ENCODE measurements around the gene PICK1.

The PICK1 gene

DNA sequence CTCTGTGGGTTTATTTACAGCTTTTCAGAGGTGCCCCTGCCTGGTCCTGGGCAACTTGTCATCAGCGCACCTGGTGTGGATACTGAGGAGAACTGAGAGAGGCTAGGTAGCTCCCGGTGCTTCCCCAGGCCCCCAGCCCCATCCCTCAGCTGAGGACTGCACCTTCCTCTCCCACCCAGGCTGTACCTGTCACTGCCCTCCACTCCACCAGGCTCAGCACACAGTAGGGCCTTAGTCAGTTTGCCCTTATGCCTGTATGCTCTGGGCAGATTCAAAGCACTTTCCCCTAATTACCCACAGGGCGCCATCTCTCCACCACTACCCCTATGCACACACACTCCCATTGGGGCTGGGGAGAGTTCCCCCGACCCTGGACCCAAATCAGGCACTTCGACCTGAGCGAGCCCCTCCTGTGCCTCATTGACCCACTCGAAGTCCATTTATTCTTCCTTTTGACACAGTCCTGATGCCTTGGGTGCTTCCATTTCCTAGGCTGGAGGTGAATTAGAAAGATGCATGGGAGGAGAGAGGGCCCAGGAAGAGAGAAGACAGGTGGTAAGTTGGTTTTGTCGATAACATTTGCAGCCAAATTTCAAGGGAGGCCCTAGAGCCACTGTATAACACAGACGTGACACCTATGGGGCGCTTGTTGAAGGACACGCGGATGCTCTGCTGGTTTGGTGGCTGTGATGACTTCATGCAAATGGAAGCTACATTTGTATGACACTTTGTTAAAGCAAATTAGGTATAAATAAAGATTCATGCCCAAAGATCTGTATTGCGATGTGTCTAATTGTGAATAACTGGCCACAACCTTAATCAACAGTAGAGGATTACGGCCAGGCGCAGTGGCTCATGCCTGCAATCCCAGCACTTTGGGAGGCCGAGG is 13.8 kb upstream of the PICK1 start:
- H3K4me3 ChIP-seq (ENCODE audit: low read length) = no peak overlapping the region
- no peak for DNase-seq (ENCODE audit: low read depth, low spot score)

DNA sequence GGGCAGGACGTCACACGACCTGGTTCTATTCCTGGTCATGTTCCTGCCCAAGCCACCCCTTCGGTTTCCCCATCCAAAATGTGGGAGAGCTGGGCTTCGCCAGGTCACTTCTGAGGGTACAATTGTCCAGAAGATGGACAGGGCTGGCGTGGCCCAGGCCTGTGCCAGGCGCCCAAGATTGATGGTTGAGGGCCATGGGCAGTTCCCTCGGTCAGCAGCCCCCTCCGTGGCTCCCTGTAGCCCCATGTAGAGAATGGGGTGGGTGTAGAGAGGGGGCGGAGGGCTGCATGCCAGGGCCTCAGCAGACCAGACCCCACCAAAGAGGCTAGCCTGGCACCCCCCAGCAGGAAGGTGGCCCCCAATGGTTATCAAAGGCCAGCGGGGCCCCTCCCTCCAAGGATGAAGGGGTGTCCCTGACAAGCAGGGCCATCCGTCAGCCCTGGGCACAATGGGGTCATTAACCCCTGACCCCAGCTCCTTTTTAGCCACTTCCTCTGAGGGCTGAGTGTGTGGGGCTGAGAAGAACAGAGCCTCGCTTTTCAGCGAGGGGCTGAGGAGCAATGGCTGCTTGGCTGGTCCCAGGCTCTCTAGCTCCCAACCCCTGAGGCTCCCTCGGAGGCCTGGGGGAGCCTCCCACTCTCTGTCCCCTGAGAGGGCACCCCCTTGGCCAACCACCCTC is 11.0 kb upstream of the PICK1 start:
- no peak overlapping the region for H3K4me3 ChIP-seq (ENCODE audit: low read length)
- DNase-seq (ENCODE audit: low read depth, low spot score) = no peak

DNA sequence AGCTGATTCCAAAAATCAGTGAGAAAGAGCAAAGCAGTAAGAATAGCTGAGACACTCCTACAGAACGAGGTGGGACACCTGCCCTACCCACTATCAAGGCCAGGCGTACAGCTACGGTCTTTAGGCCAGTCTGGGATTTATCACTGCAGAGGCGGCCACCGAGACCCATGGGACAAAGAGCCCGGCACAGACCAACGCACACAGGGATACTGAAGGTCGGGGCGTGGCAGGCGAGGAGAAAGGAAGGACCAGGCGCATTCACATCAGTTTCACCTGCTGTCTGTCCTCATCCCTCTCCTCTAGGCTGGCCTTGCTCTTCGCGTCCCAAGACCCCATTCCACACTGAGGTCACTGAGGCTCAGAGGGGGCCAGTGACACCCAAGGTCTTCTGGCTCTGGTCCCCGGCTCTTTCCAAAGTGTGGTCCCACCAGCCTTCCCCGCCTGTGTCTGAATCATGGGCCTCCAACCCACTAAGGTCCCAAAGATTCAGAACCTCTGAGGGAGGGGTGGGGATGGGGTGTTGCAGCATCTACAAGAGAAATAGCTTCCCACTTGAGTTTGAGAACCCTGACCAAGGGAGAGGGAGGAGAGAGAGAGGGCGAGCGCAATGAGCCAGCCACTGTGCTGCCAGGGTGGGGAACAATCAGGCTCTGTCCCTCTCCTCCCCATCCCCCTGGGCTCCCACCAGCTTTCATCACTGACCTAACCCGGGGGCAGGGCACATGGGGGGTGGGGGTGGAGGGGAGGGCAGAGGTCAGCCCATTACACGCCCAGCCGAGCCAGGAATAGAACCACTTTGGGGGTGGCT is 7.2 kb upstream of the PICK1 start:
- no peak for DNase-seq (ENCODE audit: low read depth, low spot score)
- no peak overlapping the region for H3K4me3 ChIP-seq (ENCODE audit: low read length)

DNA sequence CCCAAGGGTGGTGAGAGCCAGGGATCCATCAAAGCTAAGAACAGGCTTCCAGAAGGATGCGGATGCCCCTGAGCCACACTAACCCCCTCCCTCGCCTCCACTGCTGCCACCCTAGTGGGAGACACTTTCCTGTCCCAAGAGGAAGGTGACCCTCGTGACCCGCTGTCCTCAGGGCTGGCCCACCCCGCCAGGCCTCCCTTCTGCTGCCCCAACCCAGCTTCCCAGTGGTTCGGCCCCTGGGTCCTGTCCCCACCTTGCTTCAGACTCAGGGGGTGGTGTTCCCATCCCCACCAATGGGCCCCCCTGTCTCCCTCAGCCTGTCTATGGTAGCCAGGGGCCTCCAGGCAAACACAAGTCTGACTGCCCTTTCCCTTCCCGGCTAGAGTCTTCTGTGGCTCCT is 6.5 kb upstream of the PICK1 start:
- DNase-seq (ENCODE audit: low read depth, low spot score) = no peak
- no peak overlapping the region for H3K4me3 ChIP-seq (ENCODE audit: low read length)

DNA sequence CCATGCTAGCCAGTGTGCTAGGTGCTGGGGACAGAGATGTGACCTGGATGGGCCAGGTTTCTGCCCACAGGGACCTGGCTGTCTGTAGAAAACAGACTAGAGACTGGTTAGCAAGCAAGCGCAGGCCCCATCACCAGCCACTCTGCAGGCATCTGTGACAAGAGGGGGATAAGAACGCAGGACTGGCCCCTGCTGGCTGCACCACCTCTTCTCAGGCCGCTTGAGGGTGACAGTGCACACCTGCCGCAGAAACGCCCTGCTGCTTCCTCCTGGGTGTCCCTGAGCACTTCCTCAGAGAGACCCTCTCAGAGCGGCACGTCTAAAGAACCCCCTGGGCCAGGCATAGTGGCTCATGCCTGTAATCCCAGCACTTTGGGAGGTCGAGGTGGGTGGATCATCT is 5.9 kb upstream of the PICK1 start:
- no peak overlapping the region for H3K4me3 ChIP-seq (ENCODE audit: low read length)
- DNase-seq (ENCODE audit: low read depth, low spot score) = no peak

DNA sequence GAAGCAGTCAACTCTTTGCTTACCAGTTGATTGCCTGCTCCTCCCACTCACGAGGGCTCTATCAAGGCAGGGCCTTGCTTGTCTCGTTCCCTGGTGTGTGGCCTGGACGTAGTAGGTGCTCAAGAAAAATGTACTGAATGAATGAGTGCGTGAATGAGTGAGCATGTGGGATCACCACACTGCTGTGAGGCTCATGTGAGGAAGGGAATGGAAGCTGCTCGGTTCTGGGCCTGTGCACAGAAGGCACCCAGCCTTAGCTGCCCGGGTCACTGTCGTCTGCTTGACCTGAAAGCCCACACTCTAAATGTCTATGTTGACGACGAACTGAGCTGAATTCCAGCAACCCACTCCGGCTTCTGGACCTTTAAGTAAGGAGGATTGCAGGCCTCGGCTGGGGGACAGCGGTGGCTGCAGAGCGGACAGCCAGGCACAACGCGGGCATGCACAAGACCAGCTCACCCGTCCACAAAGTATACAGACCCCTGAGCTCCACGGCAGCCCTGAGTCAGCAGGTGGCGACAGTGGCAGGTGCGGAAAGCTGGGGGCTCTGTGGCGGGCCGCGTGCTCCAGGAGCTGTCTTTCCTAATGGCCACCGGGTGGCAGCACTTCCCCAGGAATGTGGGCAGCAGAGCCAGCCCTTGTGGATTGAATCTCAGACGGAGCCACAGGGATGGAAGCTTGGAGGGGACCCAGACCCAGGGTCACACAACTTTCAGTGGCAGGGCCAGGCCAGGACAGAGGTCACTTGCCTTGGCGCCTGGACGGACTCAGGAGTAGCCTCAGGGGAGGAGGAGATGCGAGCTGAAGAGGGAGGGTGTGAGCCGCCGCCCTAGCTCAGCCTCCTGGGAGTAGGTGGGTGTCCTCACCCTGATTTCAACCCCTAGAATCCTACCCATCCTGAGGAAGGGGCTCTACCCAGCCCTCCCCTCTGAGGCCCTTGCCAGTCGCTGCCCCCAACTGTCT is 5.0 kb upstream of the PICK1 start:
- DNase-seq (ENCODE audit: low read depth, low spot score) = peak; percentile 65
- H3K4me3 ChIP-seq (ENCODE audit: low read length) = no peak overlapping the region

DNA sequence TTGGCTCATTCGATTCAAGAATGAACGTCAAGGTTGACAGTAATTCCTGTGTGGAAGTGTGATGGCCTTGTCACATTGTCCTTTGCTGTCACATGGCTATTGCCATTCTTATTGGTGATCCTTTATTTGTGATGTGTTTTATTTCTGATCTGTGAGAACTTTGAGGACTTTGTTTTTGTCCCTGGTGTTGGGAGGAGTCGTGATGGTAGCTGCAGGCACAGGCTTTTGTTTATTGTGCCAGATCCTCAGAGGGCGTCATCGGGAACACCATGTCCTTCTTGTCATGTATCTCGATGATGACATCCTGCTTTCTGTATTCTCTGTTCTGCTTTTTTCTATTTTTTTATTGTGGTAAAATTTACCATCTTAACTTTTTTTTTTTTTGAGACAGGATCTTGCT is 5.6 kb downstream of the PICK1 start:
- H3K4me3 ChIP-seq (ENCODE audit: low read length) = no peak overlapping the region
- no peak for DNase-seq (ENCODE audit: low read depth, low spot score)

DNA sequence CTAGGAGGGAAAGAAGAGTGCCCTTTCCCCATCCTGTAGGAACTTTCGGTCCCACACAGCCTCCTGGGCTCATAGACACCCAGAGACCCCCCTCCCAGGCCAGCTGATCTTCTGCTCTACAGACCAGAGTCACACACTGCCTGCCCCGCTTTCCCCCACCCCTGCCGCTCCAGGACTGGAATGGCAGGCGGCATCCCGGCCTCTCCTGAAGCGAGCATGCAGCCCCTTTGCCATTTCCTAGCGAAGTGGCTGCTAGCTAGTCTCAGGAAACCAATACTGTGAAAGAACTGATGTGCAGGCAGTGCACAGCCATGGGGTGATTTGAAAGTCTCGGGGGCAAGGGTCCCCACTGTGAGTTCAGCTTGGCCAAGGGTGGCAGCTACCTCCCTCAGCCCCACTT is 8.3 kb downstream of the PICK1 start:
- H3K4me3 ChIP-seq (ENCODE audit: low read length) = no peak overlapping the region
- no peak for DNase-seq (ENCODE audit: low read depth, low spot score)

DNA sequence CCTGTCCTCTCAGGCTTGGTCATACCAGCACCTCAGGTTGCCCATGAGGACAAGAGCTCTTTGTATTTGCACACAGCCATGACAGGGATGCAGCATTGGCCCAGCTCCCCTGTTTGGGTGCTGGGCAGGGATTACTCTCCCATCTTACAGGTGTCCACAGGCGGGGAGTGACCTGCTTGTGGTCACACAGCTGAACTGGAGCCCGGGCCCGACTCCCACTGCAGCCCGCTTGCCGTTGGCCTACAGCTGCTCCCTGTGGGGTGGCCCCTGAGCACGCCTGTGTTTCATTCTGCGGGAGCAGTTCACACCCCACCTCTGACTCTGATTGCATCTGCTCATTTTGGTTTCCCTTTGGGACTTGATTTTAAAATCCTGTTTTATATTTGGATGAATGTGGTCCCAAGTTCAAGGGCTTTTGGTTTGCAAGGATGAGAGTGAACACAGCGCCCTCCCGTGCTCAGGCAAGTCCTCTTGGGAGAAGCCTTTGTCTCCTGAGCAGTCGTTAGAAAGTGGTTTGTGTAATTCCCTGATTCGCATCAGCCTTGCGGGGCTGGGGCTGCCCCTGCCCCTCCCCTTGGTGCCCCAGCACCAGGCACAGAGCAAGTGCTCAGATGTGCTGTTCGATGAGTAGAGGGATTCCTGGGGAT is 9.3 kb downstream of the PICK1 start:
- DNase-seq (ENCODE audit: low read depth, low spot score) = no peak
- H3K4me3 ChIP-seq (ENCODE audit: low read length) = no peak overlapping the region

DNA sequence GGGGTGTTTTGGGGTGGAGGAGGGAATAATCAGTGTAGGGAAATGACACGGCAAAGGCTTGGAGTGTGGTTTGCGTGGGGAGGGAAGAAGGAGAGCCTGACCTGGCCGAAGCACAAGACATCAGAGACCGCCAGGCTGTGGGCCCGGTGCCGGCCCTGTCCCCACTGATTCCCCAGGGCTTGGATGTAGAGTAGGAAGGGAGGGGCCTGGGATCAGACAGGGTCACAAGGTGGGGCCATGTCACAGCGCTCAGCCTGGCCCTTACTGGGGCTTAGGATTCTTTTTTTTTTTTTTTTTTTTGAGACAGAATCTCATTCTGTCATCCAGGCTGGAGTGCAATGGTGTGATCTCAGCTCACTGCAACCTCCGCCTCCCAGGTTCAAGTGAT is 9.8 kb downstream of the PICK1 start:
- H3K4me3 ChIP-seq (ENCODE audit: low read length) = no peak overlapping the region
- DNase-seq (ENCODE audit: low read depth, low spot score) = no peak

DNA sequence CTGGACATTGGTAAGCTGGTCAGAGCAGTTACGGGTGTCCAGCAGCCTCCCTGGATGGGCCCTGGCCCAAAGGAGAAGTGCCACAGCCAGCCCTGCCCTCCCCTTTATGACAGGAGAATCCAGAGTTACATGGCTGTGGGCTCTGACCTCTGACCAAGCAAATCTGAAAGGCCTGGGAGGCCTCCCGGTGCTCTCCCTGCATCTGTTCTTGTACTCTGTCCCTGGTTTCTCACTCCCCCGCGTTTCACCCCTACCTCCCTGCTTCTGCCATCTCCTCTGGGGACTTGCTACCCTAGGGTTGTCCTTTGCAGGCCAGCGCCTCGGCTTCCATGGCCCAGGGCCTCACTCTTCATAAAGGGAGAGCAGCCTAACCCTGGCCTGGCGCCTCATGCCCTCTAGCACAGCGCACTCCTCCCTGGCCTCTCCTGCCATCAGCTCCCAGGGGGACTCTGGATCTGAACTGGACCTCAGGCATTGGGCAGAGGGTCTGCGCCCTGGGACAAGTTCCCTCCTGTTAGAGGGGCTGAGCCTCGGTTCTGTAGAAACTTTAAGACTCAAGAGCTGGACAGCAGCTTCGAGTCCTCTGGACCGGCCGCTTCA is 10.7 kb downstream of the PICK1 start:
- H3K4me3 ChIP-seq (ENCODE audit: low read length) = no peak overlapping the region

DNA sequence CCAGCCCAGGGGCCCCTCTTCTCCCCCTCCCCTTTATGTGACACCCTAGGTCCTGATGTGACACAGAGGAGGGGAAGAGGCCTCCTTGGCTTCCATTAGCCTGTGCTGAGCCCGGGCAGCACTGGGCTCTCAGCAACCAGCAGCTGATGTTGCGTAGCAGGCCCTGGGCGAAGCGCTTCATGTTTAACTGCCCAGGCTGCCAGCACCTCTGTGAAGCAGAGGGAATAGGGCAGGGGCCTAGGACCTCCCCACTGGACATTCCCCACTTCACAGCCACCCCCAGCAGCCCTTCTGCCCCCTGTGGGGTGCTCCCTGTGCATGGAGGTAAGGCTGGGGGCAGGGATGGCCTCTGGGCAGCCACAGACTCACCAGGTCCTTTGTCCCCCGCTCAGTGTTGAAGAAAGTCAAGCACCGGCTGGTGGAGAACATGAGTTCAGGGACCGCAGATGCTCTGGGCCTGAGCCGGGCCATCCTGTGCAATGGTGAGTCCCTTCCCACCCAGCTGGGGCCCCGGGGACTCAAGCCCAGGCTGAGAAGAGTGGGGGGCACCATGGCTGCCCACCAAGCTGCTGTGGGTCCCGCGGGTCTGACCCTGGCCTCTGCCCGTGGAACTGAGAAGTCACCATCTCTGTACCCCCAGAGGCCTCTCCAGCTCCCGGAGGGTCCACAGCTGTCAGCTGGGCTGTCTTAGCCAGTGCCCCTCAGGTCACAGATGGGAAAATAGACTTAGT is 11.6 kb downstream of the PICK1 start:
- H3K4me3 ChIP-seq (ENCODE audit: low read length) = no peak overlapping the region
- DNase-seq (ENCODE audit: low read depth, low spot score) = no peak

More for the DNA sequence above, 10.7 kb downstream of the PICK1 start:
- DNase-seq (ENCODE audit: low read depth, low spot score) = no peak

DNA sequence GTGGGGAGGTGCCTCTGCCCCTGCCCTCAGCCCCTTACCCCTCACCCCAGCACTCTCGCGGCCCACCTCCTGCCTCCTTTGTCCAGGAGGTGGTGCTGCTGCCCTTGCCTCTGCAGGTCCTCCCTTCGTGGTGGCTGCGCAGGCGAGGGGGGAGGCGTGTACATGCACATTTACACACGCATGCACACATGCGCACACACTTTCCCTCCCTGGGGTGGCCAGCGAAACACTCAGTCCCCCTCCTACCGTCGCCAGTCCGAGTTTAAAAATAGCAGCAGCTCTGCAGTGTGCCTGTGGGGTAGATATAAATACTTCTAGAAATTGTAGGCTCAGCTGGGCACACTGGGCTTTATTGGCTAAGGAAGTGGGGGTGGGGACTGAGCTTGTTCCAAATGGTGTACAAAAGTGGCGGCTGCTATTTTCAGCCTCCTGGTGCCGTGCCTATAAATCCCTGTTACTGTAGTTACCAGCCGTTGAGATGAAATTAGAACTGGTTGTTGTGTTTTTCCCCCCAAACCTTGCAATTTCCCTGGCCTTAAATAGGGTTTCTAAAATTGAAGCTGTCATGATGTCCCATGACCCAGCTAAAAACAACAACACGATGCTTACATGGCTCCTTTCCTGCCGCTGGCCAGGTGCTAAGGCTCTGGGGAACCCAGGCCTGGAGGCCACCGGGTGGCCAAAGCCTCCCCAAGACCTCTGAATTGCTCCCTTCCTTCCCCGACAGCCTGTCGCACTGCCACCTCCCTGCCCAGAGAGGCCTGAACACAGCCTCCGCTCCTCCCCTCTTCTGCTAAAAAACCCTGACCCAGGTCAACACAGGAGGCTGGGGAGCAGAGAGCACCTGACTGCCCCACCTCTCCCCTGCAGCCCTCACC is 12.4 kb downstream of the PICK1 start:
- no peak overlapping the region for H3K4me3 ChIP-seq (ENCODE audit: low read length)
- no peak for DNase-seq (ENCODE audit: low read depth, low spot score)

DNA sequence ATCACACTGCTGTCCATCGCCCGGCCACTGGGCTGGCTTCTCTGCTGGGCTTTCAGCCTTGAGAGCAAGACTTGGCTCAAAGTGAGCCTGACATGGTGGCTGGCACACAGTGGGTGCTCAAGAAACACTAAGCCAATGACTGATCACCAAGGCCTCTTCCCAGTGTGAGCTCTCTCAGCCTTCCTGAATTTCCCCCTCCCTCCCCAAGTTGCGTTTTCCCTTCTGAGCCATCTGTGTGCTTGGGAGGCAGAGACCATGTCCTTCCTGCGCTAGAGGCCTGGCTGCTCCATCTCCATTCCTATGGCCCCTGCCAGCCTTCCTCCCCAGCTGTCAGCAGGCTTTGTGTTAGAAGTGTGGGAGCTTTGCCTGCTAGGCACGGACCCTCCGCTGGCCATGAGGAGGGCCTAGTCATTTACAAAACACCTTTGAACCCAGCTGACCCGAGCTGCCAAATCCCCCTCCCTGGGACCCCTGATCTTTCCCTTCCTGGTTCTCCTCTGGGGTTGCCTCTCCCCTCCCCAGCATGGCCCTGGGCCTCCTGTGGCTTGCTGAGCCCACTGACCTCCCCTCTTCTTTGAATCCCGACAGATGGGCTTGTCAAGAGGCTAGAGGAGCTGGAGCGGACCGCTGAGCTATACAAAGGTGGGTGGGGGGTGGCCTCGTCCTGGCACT is 13.2 kb downstream of the PICK1 start:
- no peak for DNase-seq (ENCODE audit: low read depth, low spot score)

DNA sequence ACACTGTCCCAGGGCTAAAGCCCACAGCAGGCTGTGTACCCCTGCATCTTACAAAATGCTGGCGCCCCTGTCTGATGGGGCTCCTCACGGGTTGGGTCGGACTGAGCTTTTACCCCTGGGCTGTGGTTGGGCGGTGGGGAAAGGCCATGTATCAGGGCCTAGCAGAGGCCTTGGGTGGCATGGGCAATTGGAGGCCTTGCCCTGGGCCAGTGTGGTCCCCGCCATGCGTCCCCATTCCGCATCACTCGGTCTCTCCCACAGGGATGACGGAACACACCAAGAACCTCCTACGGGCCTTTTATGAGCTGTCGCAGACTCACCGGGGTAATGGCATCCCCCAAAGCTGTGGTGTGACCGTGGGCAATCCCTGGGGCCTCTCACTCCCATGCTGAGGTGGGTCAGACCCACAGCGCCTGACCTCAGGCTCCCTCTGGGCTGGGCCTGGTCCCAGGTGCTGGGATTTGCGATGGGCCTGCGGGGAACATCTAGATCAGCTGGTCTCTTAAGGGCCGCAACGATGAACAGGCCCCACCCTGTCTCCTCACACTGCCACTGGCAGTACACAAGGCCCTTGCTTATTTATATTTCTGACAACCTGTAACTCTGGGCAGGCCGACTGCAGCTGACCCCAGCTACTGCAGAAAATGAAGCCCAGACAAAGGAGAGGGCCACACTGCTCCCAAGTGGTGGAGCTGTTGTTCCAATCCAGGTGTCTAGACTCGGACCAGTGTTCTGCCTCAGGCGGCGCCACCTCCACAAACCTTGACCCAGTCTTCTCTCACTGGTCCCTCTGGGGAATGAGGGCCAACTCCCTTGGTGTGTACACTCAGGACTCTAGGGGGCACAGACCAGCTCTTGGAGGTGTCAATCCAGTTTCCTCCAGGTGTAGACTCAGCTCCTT is 14.5 kb downstream of the PICK1 start:
- H3K4me3 ChIP-seq (ENCODE audit: low read length) = no peak overlapping the region
- no peak for DNase-seq (ENCODE audit: low read depth, low spot score)

More for the DNA sequence above, 13.2 kb downstream of the PICK1 start:
- no peak overlapping the region for H3K4me3 ChIP-seq (ENCODE audit: low read length)

Data from Jurkat, Clone E6-1 (cell line).